ENCODE results near the gene GALNT2. TPM values are rescaled to one million over a fixed set of nuclear protein-coding genes. Genes with fewer than 3 reads are reported as not detected.

Gene GALNT2
- total RNA-seq, 2 experiments from 2014 or later, result 59.8 to 62.4 TPM

DNA sequence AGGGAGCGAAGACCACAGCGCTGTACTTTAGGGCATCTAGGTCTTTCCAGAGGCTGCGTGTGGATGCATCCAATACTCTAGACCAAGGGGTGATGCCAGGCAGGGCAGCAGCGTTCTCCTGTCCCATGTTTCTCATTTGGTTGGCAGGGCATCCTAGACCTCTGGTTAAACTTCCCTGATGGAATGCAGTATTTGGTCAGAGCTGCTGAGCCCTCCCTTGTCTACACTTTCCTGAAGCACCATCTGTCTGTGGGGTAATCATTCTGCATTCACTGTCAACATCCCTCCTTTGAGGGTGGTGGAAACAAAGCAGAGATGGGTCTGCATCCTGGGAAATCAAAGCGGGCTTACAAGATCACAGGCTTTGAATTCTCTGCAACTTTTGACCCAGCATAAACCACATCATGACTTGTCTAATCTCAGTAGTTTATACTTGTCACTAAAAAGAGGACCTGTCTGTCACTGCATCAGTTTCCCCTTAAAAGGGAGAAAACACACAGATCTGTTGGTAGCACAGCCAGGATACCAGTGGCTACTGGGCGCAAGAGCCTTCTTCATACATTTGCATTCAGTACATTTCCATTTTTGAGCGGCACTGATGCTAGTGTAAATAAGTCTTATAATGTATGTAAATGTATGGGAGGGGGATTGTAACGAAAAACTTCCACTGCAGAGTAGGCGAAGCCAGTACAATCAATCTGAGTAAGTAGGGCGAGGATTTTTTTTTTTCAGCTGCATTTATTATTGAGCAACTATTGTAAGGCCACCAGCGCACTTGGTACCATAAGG, 106.3 kb downstream of the GALNT2 start:
- DNase-seq, result no peak
- Mint-ChIP-seq H3K9me3 (no peaks in the 10 kb centered on the region), H3K4me3 (no peak overlapping the region), H3K4me1 (ENCODE audit: low read depth) (peaks cover 65% of the 10 kb centered on the region), H3K36me3 (ENCODE audit: low read depth) (peaks cover 9% of the 10 kb centered on the region), H3K27ac (no peak overlapping the region), H3K27me3 (ENCODE audit: low read depth) (no peaks in the 10 kb centered on the region)
- intact Hi-C loops (cut with micrococcal nuclease), result no loop called here
- CTCF ChIA-PET, result interaction anchor here (0.6 kb wide), 1 partner anchor 491 kb away, joined by 3 read pairs; no protein-coding TSS in a partner anchor

DNA sequence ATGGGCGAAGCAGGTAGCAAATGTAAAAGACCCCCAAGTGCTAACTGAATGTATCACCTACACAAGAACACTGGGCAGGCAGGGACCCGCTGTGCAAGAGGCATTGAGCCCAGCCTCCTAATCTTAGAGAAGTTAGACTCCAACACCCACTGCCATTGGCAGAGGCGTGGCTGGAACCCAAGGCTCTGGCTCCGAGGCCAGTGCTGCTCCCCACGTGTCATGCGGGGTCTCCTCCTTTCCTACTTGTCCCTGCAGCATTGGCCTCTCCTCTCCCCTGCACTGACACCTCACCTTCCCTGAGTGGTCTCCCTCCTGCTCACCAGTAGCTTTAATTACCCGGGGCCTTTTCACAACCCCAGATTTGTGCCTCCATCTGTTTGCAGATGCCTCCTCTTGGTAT, 107.0 kb downstream of the GALNT2 start:
- H3K4me3 Mint-ChIP-seq, result no peak overlapping the region
- CTCF ChIA-PET, result interaction anchor here (0.6 kb wide), 1 partner anchor 491 kb away, joined by 3 read pairs; no protein-coding TSS in a partner anchor
- peaks cover 60% of the 10 kb centered on the region for H3K4me1 Mint-ChIP-seq (ENCODE audit: low read depth)
- H3K9me3 Mint-ChIP-seq, result no peaks in the 10 kb centered on the region
- no peaks in the 10 kb centered on the region for H3K27me3 Mint-ChIP-seq (ENCODE audit: low read depth)
- peaks cover 13% of the 10 kb centered on the region for H3K36me3 Mint-ChIP-seq (ENCODE audit: low read depth)
- intact Hi-C loops (cut with micrococcal nuclease), result no loop called here
- DNase-seq, result no peak
- H3K27ac Mint-ChIP-seq, result no peak overlapping the region

DNA sequence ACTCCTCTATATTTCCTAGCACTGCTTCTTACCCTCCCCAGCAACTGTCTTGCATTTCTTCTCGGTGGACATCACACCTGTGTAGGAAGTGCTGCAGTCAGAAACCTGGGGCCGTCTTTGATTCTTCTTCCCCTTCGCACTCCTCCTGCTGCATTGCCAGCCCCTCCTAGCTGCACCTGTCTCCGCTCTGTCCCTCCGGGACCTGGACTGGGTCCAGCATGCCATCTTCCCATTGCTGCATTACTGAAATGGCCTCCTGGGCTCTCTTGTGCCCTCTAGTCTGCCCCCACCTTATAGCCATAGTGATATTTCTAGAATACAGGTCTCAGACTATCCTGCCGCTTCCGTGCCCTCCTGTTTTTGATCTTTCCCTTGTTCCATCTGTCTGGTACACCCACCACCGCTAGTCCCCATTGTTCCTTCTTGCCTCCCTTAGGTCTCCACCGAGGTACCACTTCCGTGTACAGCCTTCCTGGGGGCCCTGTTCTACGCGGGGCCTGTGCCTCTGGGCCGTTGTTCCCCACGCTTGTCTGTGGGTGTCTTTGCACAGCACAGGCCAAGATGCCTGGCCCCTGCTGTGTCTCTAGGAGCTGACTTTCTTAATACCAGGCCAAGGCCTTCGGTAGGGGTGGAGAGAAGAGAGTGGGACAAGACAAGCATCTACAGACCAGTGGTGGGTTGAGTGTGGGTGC, 107.6 kb downstream of the GALNT2 start:
- Mint-ChIP-seq H3K27me3 (ENCODE audit: low read depth) (no peaks in the 10 kb centered on the region), H3K9me3 (no peaks in the 10 kb centered on the region), H3K4me1 (ENCODE audit: low read depth) (peaks cover 55% of the 10 kb centered on the region), H3K36me3 (ENCODE audit: low read depth) (peaks cover 18% of the 10 kb centered on the region), H3K4me3 (no peak overlapping the region), H3K27ac (no peak overlapping the region)
- DNase-seq, result no peak
- intact Hi-C loops (cut with micrococcal nuclease), result no loop called here
- CTCF ChIA-PET, result no interaction called here

DNA sequence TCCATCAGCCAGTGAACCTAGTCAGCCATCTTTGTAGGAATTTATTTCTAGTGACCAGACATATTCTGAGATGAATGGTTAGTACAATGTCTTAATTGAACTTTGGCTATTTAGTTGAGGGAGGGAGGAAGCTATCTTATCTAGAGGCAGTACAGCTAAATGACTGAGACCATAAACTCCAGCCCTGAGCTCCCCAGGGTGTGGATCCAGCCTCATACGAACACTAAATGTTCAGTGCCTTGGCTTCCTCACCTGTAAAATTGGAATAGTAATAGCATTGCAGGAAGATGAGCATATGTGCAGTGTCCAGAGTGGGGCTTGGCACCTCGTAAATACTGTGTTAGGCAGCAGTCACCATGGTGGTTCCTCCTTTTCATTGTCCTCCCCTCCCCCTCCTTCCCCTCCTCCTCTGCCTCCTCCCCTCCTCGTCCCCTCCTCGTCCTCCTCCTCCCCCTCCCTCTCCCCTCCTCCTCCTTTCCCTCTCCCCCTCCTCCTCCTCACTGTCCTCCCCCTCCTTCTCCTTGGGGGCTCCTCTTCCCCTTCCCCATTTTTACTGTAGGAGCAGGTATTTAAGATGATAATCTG, 108.2 kb downstream of the GALNT2 start:
- Mint-ChIP-seq H3K36me3 (ENCODE audit: low read depth) (peaks cover 20% of the 10 kb centered on the region), H3K4me3 (no peak overlapping the region), H3K4me1 (ENCODE audit: low read depth) (peaks cover 48% of the 10 kb centered on the region), H3K9me3 (no peaks in the 10 kb centered on the region), H3K27ac (no peak overlapping the region), H3K27me3 (ENCODE audit: low read depth) (no peaks in the 10 kb centered on the region)
- intact Hi-C loops (cut with micrococcal nuclease), result no loop called here
- no peak for DNase-seq
- CTCF ChIA-PET, result no interaction called here

DNA sequence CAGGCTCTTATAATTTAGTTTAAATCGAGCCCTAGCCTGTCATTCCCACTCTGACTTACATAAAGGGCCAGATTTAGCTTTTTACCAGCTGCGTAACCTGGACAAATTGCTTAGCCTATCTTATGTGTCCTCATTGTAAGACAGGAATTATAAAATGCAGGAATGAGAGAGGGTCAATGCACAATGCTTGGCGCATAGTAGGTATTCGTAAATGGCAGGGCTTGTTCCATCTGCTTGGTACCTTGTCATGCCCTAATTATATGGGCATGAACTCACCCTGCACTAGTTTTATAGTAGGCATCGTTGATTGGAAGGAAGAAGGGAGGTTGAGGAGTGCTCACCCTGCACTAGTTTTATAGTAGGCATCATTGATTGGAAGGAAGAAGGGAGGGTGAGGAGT, 108.8 kb downstream of the GALNT2 start:
- Mint-ChIP-seq H3K27me3 (ENCODE audit: low read depth) (no peaks in the 10 kb centered on the region), H3K4me1 (ENCODE audit: low read depth) (peaks cover 42% of the 10 kb centered on the region), H3K27ac (peak overlapping the region; percentile 25), H3K9me3 (no peaks in the 10 kb centered on the region), H3K4me3 (no peak overlapping the region), H3K36me3 (ENCODE audit: low read depth) (peaks cover 24% of the 10 kb centered on the region)
- DNase-seq, result no peak
- CTCF ChIA-PET, result no interaction called here
- intact Hi-C loops (cut with micrococcal nuclease), result no loop called here

DNA sequence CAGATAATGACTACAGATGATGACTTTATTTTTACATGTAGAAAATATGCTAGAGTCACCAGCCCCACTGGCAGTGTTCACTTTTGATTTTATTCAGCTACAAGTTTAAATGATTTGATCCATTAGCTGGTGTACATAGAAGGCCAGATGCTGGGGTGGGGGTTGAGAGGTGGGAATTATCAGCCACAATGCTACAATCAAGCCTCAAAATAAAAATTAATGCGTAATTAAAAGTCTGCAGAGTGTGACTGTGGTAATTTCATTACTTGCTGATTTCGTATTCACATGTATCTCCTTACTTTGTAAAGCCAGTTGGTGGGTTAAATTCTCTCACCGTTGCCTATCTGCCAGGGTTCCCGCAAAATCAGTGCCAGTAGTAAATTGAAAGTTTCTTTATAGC, 109.3 kb downstream of the GALNT2 start:
- Mint-ChIP-seq H3K4me1 (ENCODE audit: low read depth) (peaks cover 43% of the 10 kb centered on the region), H3K4me3 (no peak overlapping the region), H3K36me3 (ENCODE audit: low read depth) (peaks cover 29% of the 10 kb centered on the region), H3K9me3 (no peaks in the 10 kb centered on the region), H3K27me3 (ENCODE audit: low read depth) (no peaks in the 10 kb centered on the region), H3K27ac (no peak overlapping the region)
- DNase-seq, result no peak
- CTCF ChIA-PET, result no interaction called here
- intact Hi-C loops (cut with micrococcal nuclease), result no loop called here

DNA sequence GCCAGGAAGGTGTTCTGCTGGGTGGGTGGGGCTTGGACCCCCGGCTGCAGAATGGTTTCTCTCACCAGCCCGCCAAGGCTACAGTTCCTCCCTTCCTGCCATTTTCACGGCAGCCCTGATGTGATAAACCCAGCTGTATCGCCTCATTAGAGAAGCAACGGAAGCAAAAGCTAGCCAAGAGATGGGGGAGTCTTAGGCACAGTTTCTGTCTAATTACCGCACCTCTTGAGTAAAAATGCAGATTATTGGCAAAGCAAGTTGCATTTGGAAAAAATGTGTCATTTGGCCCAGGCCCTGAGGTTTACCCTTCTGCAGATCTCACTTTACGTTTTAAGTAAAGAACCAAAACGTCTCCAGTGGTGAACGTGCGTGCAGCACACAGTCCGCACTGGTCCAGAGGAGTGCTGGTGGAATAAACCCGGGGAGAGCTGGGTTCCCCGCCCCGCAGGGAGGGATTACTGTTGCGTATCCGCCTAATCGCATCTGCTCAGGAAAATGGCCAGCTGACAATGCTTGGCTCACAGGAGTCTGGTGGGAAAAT, 109.9 kb downstream of the GALNT2 start:
- intact Hi-C loops (cut with micrococcal nuclease), result no loop called here
- Mint-ChIP-seq H3K27ac (peak overlapping the region; percentile 5), H3K4me1 (ENCODE audit: low read depth) (peaks cover 43% of the 10 kb centered on the region), H3K36me3 (ENCODE audit: low read depth) (peaks cover 31% of the 10 kb centered on the region), H3K9me3 (no peaks in the 10 kb centered on the region), H3K27me3 (ENCODE audit: low read depth) (no peaks in the 10 kb centered on the region), H3K4me3 (no peak overlapping the region)
- DNase-seq, result peak; percentile 35
- CTCF ChIA-PET, result interaction anchor here (1.2 kb wide), 1 partner anchor 10 kb away, joined by 4 read pairs; no protein-coding TSS in a partner anchor

DNA sequence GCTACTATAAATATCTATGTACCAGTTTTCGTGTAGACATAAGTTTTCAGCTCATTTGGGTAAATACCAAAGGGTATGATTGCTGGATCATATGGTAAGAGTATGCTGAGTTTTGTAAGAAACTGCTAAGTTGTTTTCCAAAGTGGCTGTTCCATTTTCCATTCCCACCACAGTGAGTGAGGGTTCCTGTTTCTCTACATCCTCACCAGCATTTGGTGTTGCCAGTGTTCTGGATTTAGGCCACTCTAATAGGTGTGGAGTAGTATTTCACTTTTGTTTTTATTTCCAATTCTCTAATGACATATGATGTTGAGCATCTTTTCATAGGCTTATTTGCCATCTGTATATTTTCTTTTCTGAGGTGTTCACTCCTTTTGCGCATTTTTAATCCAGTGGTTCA, 112.2 kb downstream of the GALNT2 start:
- no peak for DNase-seq
- CTCF ChIA-PET, result no interaction called here
- Mint-ChIP-seq H3K4me3 (no peak overlapping the region), H3K4me1 (ENCODE audit: low read depth) (peaks cover 32% of the 10 kb centered on the region), H3K27me3 (ENCODE audit: low read depth) (no peaks in the 10 kb centered on the region), H3K9me3 (no peaks in the 10 kb centered on the region), H3K27ac (no peak overlapping the region), H3K36me3 (ENCODE audit: low read depth) (peaks cover 44% of the 10 kb centered on the region)
- intact Hi-C loops (cut with micrococcal nuclease), result no loop called here

DNA sequence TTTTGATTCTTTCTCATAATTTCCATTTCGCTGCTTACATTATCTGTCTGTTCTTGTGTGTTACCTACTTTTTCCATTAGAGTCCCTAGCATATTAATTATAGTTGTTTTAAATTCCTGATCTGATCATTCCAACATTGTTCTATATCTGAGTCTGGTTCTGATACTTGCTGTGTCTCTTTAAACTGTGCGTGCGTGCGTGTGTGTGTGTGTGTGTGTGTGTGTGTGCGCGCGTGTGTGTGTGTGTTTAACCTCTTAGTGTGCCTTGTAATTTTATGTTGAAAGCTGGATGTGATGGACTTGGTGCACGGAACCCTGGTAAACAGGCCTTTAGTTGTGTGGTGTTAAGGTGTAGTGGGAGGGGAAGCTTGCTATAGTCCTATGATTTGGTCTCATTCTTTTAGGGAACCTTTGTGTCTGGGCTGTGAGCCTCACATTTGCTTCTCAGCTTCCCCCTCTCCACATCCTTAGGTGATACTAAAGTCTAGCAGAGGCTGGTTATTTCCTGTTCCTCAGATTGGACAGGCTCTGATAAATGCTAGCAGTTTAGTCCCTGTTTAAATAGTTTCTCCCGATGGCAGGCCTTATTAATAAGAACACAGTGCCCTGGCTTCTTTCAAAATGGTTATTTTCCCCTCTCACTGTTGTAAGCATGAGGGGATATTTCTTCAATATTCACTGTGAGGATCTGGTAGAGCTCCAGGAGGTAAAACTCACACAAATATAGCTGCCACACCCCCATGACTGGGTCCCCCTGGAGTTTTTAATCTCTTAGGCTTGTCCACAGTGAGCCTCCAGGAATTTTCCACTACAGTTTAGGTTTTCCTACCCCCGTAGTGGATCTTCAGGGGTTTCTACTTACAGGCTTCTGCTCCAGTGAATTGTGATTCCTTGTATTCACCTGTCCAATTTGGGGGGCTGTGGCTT, 118.3 kb downstream of the GALNT2 start:
- H3K4me1 Mint-ChIP-seq (ENCODE audit: low read depth), result peaks cover 42% of the 10 kb centered on the region
- no peak overlapping the region for H3K4me3 Mint-ChIP-seq
- CTCF ChIA-PET, result interaction anchor here (0.6 kb wide), 2 partner anchors 325 to 336 kb away, joined by 3 to 5 read pairs; no protein-coding TSS in a partner anchor
- H3K36me3 Mint-ChIP-seq (ENCODE audit: low read depth), result peaks cover 47% of the 10 kb centered on the region
- H3K27ac Mint-ChIP-seq, result peak overlapping the region; percentile 15
- DNase-seq, result no peak
- intact Hi-C loops (cut with micrococcal nuclease), result no loop called here
- H3K27me3 Mint-ChIP-seq (ENCODE audit: low read depth), result no peaks in the 10 kb centered on the region
- H3K9me3 Mint-ChIP-seq, result peaks cover 2% of the 10 kb centered on the region

DNA sequence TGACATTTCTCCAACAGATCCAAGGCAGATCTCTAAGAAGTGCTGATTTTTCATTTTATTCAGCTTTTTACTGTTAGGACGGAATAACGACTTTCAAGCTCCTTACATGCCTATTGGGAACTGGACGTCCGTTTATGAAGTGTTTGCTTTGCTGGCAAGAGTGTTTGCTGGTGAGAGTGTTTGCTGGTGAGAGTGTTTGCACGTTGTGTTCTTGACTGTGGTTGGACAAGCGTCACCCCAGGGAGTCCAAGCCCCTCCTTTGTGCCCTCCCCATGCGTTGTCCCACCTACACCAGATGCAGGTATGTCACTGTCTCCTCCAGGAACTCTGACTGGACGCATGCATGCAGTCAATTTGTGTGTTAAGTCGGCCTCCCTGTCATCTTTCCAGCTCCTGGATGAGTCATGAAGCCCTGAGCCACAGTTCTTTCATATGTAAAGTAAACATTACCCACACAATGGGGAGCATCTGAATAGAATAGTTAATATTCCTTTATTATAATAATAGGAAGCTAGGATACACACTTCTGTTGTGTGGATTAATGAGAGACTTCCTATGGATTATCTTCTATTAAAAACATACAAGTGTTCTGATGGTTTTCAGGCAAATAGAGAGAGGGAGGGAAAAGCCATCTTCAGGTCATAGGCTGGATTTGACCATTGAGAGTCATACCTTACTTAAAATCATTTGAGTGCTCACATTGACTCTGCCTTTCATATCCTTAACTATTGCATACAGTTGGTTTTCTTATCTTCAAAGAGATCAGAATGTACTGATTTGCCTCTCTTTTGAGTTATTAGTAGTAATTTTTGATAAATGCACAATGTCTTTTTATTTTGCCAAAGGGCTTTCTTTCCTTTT, 119.2 kb downstream of the GALNT2 start:
- Mint-ChIP-seq H3K4me3 (no peak overlapping the region), H3K36me3 (ENCODE audit: low read depth) (peaks cover 41% of the 10 kb centered on the region)
- DNase-seq, result peak; percentile 46

DNA sequence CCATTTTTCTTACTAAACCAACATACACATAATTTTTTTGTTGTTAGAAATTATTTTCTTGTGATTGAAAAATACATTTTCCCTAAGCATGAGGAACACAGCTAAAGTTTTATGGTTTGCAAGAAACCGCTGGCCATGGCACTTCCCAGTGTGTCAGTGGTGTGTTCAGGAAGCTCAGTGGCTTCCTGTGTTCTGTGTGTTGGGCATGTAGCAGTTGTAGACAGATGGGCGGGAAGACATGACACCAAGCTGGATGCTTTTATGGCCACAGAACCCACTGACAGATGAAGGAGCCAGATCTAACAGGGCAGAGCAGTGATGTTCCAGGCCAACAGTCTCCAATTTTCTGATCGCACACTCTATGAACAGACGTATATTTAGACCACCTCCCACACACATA, 119.8 kb downstream of the GALNT2 start:
- Mint-ChIP-seq H3K27ac (peak overlapping the region; percentile 10), H3K36me3 (ENCODE audit: low read depth) (peaks cover 38% of the 10 kb centered on the region), H3K4me1 (ENCODE audit: low read depth) (peaks cover 40% of the 10 kb centered on the region), H3K27me3 (ENCODE audit: low read depth) (no peaks in the 10 kb centered on the region), H3K9me3 (peaks cover 2% of the 10 kb centered on the region), H3K4me3 (no peak overlapping the region)
- intact Hi-C loops (cut with micrococcal nuclease), result no loop called here
- peak; percentile 12 for DNase-seq
- CTCF ChIA-PET, result no interaction called here

More for the DNA sequence above, 119.2 kb downstream of the GALNT2 start:
- peaks cover 40% of the 10 kb centered on the region for H3K4me1 Mint-ChIP-seq (ENCODE audit: low read depth)
- H3K9me3 Mint-ChIP-seq, result peaks cover 2% of the 10 kb centered on the region
- CTCF ChIA-PET, result interaction anchor here (0.6 kb wide), 1 partner anchor 325 kb away, joined by 5 read pairs; no protein-coding TSS in a partner anchor
- H3K27ac Mint-ChIP-seq, result peak overlapping the region; percentile 73
- intact Hi-C loops (cut with micrococcal nuclease), result no loop called here
- no peaks in the 10 kb centered on the region for H3K27me3 Mint-ChIP-seq (ENCODE audit: low read depth)
